CD4-positive, CD25-positive, alpha-beta regulatory T cell (primary cell): ENCODE measurements around the gene COG8. TPM values are rescaled to one million over a fixed set of nuclear protein-coding genes. Genes with fewer than 3 reads are reported as not detected.

Experiments used
- polyA plus RNA-seq, 4 donors: library from polyadenylated mRNA; unstranded; fragments of 300-500 nt; fragmentation: Illumina TruSeq; gene quantifications; one replicate each; pipeline ENCODE4 v1.2.3, GENCODE V29; 2021
- total RNA-seq: library from RNA; stranded (reverse); gene quantifications from one replicate; pipeline ENCODE4 v1.2.3, GENCODE V29; 2022

COG8 gene
- total and polyA plus RNA-seq, 5 donors from 2014 or later, result 23.2 to 39.0 (median 36.8) TPM

Other genes with a start within 250 kb of the COG8 start
- 3.0 TPM for gene HAS3, start 233.9 kb downstream of the COG8 start, total RNA-seq
- under 1 TPM in 3 of 4 donors, not detected in 1; 0.07 to 0.36 (median 0.09) TPM for gene HAS3, start 233.9 kb downstream of the COG8 start, polyA plus RNA-seq
- gene CHTF8, start 207.0 kb downstream of the COG8 start, total RNA-seq, result 79.4 TPM
- 100 to 1,000 TPM; 210 to 227 (median 218) TPM for gene CHTF8, start 207.0 kb downstream of the COG8 start, polyA plus RNA-seq
- gene UTP4, start 206.9 kb downstream of the COG8 start, total RNA-seq, result 44.4 TPM
- gene UTP4, start 206.9 kb downstream of the COG8 start, polyA plus RNA-seq, result 10 to 100 TPM; 47.6 to 63.2 (median 51.1) TPM
- 25.9 TPM for gene SNTB2, start 152.4 kb downstream of the COG8 start, total RNA-seq
- 10 to 100 TPM in 1 of 4 donors, 1 to 10 TPM in 3; 5.9 to 17.4 (median 7.7) TPM for gene SNTB2, start 152.4 kb downstream of the COG8 start, polyA plus RNA-seq
- gene VPS4A, start 28.2 kb downstream of the COG8 start, total RNA-seq, result 48.0 TPM
- 10 to 100 TPM; 26.8 to 35.2 (median 34.4) TPM for gene VPS4A, start 28.2 kb downstream of the COG8 start, polyA plus RNA-seq
- gene PDF, start 9.0 kb downstream of the COG8 start, total RNA-seq, result 4.9 TPM
- gene PDF, start 9.0 kb downstream of the COG8 start, polyA plus RNA-seq, result 10 to 100 TPM in 2 of 4 donors, 1 to 10 TPM in 2; 8.7 to 15.7 (median 10.0) TPM
- 31.4 TPM for gene NIP7, start 208 bp upstream of the COG8 start, total RNA-seq
- 10 to 100 TPM; 22.2 to 30.6 (median 23.7) TPM for gene NIP7, start 208 bp upstream of the COG8 start, polyA plus RNA-seq
- 1.8 TPM for gene TMED6, start 12.2 kb upstream of the COG8 start, total RNA-seq
- gene TMED6, start 12.2 kb upstream of the COG8 start, polyA plus RNA-seq, result under 1 TPM in 2 of 4 donors, not detected in 2; 0.20 to 0.26 TPM
- gene TERF2, start 46.4 kb upstream of the COG8 start, total RNA-seq, result 36.8 TPM
- gene TERF2, start 46.4 kb upstream of the COG8 start, polyA plus RNA-seq, result 10 to 100 TPM; 23.7 to 28.0 (median 27.8) TPM
- gene CYB5B, start 85.1 kb upstream of the COG8 start, total RNA-seq, result 52.7 TPM
- 100 to 1,000 TPM; 166 to 213 (median 190) TPM for gene CYB5B, start 85.1 kb upstream of the COG8 start, polyA plus RNA-seq
- gene NFAT5, start 226.4 kb upstream of the COG8 start, total RNA-seq, result 57.6 TPM
- 10 to 100 TPM in 2 of 4 donors, 1 to 10 TPM in 2; 7.0 to 12.0 (median 10.0) TPM for gene NFAT5, start 226.4 kb upstream of the COG8 start, polyA plus RNA-seq